Ovary (tissue), 9 donors: ENCODE results near the gene RAB6B. TPM values are rescaled to one million over a fixed set of nuclear protein-coding genes. Genes with fewer than 3 reads are reported as not detected.

Source experiments
- DNase-seq, 5 donors: peaks; one replicate each; pipeline ENCODE4 v3.0.0-alpha.2; 2019 to 2020
- H3K27ac ChIP-seq, 2 donors: fragments of 200-600 bp; one replicate each; pipeline versions ENCODE4 v1.5.1 to v1.8.0; 2019 to 2022
- H3K27me3 ChIP-seq: fragments of 200-600 bp; one replicate; pipeline ENCODE4 v1.8.0; 2022
- H3K36me3 ChIP-seq: fragments of 200-600 bp; sonication (generic); one replicate; pipeline ENCODE4 v1.5.1; 2019
- H3K4me1 ChIP-seq: one replicate; pipeline ENCODE4 v1.8.1; 2013; ENCODE audit warnings: mild to moderate bottlenecking, moderate library complexity; ENCODE audit not compliant: insufficient read depth
- H3K4me3 ChIP-seq: fragments of 200-600 bp; sonication (generic); one replicate; pipeline ENCODE4 v1.5.1; 2017
- H3K9me3 ChIP-seq, 2 donors: fragments of 200-600 bp in 1 of 2; sonication (generic) in 1 of 2; one replicate each; pipeline versions ENCODE4 v1.5.1 to v1.8.1; 2013 to 2019; ENCODE audit warnings: mild to moderate bottlenecking in 1 of 2, moderate library complexity in 1 of 2
- CTCF ChIP-seq, 3 donors: fragments of 450-650 bp in 2 of 3; fragments of 200-600 bp in 1 of 3; IDR thresholded peaks; one replicate each; pipeline versions ENCODE4 v1.5.1 to v1.8.0; 2016 to 2022; ENCODE audit warnings: antibody characterized with exemption in 3 of 3, mild to moderate bottlenecking in 1 of 3
- EP300 ChIP-seq: sonication (generic); formaldehyde crosslinking; IDR thresholded peaks from one replicate; pipeline ENCODE4 v1.6.1; 2017; ENCODE audit warnings: antibody characterized with exemption
- POLR2A ChIP-seq: fragments of 450-650 bp; IDR thresholded peaks from one replicate; pipeline ENCODE4 v1.6.1; 2017; ENCODE audit warnings: antibody characterized with exemption, mild to moderate bottlenecking, moderate library complexity
- WGBS, 3 donors: extraction: QIAGEN DNeasy Blood & Tissue Kit in 1 of 3; methylation state at CpG; one replicate each; pipeline versions ENCODE4 v1.1.5 to v1.1.7; 2013 to 2017; 5-methylcytosine and 5-hydroxymethylcytosine counted together
- intact Hi-C, 4 donors: fragments of 100-400 bp; cut with DNase I; formaldehyde crosslinking; loops; one replicate each; pipeline versions ENCODE4 v1.11.0 to v1.15.1; 2022 to 2023
- polyA plus RNA-seq, 2 donors: library from polyadenylated mRNA; stranded (reverse); fragments of 200-250 nt in 1 of 2; fragments of 350-450 nt in 1 of 2; fragmentation: Illumina TruSeq in 1 of 2; extraction: RNeasy Lipid Tissue Mini Kit (QIAGEN cat#74804) in 1 of 2; gene quantifications; one replicate each; pipeline ENCODE4 v1.2.3, GENCODE V29; 2013 to 2014
- total RNA-seq, 7 donors: library from RNA; depleted of rRNA in 2 of 7; stranded (reverse); fragments of >200 nt in 2 of 7; fragmentation: NEBNext Ultra II Directional in 3 of 7; extraction: Animal tissue kit (Norgen Biotek cat#: 25700) in 3 of 7; gene quantifications; one replicate each; pipeline versions ENCODE4 v1.1.0 to v1.2.4, GENCODE V29; 2016 to 2023
- donor health status: DM: no; HTN: no; CAD: no; lungs with moderate emphysema.
- donor health status: DM: no; HTN: no; CAD: no.
- donor health status: Bipolar disorder and iron deficiency.
- donor health status: DM: yes; HTN: yes; CAD: no.
- donor health status: DM: no; HTN: no; CAD: no.
- donor health status: DM: yes; HTN: yes; CAD: no.

Gene RAB6B
- total and polyA plus RNA-seq, 9 donors: 0.50 to 9.1 (median 3.9) TPM

DNA sequence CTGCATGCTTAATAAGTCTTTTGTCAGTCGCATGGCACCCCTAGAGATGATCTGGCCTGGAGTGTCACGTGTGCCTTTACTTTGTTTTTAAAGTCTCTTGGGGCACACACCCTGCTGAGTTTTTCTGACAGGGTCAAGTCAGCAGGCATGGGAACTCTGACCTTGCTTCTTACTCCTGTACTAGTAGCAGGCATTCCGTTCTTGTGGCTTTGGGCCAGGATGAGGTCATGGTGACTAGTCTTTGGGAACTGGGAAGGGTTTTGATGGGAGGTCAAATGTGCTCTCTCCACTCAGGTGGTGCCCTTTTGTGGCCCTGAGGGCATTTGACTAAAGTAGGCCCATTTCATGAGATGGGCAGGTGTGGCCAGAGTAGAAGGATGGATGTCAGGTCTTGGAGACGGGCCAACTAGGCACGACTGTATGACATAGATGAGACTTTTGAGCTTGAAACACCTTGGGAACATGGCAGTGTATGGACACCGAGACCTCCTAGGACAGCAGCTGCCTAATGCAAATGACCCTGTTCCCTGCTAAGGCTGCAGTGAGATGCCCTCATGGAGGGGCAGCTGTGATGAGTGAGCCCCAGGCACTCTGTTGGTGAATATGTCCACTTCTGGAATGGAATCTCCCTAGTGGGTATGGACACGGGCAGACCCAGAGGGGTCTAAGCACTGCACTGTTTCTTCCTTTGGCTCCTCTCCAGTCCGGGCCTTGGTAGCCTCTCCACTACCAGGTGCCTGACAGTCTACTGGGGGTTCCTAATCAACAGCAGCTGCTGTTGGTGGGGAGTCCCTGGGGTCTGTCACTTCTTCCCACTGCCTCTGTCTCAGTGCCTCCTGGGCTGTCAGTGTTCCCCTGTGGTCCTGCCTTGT lies 73.7 kb downstream of the RAB6B start:
- no peaks in the 10 kb centered on the region for H3K9me3 ChIP-seq
- no peaks in the 10 kb centered on the region for H3K4me1 ChIP-seq
- 82 to 86% (median 85%) methylated on average over 8 of the region's 8 CpGs for WGBS, 3 donors

GRCh38 chr3:133820889-133821675 lies 74.6 kb downstream of the RAB6B start:
- Histone ChIP-seq H3K4me3 (no peak overlapping the region), H3K4me1 (no peaks in the 10 kb centered on the region), H3K27me3 (no peaks in the 10 kb centered on the region), H3K27ac (no peak overlapping the region), H3K9me3 (no peaks in the 10 kb centered on the region), H3K36me3 (no peaks in the 10 kb centered on the region)
- 62 to 69% (median 64%) methylated on average over 3 of the region's 3 CpGs for WGBS, 3 donors
- no peak for TF ChIP-seq EP300
- TF ChIP-seq CTCF (IDR thresholded peaks at IDR 0.05): no peak
- no peak for TF ChIP-seq POLR2A
- no peak for DNase-seq
- intact Hi-C loops: loop anchor here in 2 of 4 donors (2.0 to 5.0 kb wide), 2 partner anchors 106 to 112 kb away; no protein-coding TSS in a partner anchor

More for the DNA sequence above, 73.7 kb downstream of the RAB6B start:
- DNase-seq: peak in 4 of 5 donors; percentile 35 to 59 (median 48)
- no peaks in the 10 kb centered on the region for H3K36me3 ChIP-seq
- no peaks in the 10 kb centered on the region for H3K27me3 ChIP-seq
- no peak for TF ChIP-seq EP300
- no peak for TF ChIP-seq POLR2A
- H3K27ac ChIP-seq: no peak overlapping the region
- intact Hi-C loops: loop anchor here in 2 of 4 donors (2.0 to 5.0 kb wide), 2 partner anchors 105 to 111 kb away; no protein-coding TSS in a partner anchor
- no peak overlapping the region for H3K4me3 ChIP-seq

DNA sequence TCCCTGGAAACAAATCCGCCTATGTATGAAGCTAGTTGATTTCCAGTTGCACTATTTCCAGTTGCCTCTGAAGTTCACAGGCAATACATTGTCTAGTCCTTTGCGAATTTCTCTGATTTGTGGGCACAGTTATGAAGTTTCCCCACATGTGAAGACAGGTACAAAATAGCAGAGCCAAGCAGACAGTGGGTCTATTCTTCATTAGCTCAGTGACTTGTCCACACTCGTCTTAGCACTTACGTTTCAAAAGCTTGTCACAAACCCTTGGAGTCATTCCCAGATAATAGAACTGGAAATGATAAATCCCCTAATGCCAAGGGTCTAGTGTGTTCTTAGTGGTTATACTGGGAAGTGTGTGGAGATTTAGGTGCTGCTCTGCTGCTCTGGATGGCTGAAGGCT lies 75.6 kb downstream of the RAB6B start:
- H3K4me3 ChIP-seq: no peak overlapping the region
- no peaks in the 10 kb centered on the region for H3K9me3 ChIP-seq
- whole genome bisulfite sequencing, 3 donors: 90 to 97% (median 95%) methylated on average over 4 of the region's 4 CpGs
- H3K4me1 ChIP-seq: no peaks in the 10 kb centered on the region
- no peak for DNase-seq
- no peaks in the 10 kb centered on the region for H3K36me3 ChIP-seq
- TF ChIP-seq POLR2A: no peak
- no peak for TF ChIP-seq EP300
- no peak for TF ChIP-seq CTCF (IDR thresholded peaks at IDR 0.05)
- H3K27ac ChIP-seq: no peak overlapping the region
- H3K27me3 ChIP-seq: no peaks in the 10 kb centered on the region
- intact Hi-C loops: loop anchor here in 2 of 4 donors (2.0 to 5.0 kb wide), 2 partner anchors 107 to 113 kb away; no protein-coding TSS in a partner anchor

GRCh38 chr3:133815386-133815785 lies 80.3 kb downstream of the RAB6B start:
- intact Hi-C loops: loop anchor here in 3 of 4 donors (5.0 to 10.0 kb wide), 2 partner anchors 112 to 379 kb away; no protein-coding TSS in a partner anchor

More at GRCh38 chr3:133815386-133815785, 80.3 kb downstream of the RAB6B start:
- DNase-seq: no peak
- no peaks in the 10 kb centered on the region for H3K27me3 ChIP-seq
- 73 to 79% (median 78%) methylated on average over 2 of the region's 2 CpGs for WGBS, 3 donors
- H3K4me1 ChIP-seq: no peaks in the 10 kb centered on the region
- H3K36me3 ChIP-seq: no peaks in the 10 kb centered on the region
- no peak overlapping the region for H3K27ac ChIP-seq
- TF ChIP-seq EP300: no peak
- TF ChIP-seq POLR2A: no peak
- TF ChIP-seq CTCF (IDR thresholded peaks at IDR 0.05): no peak
- no peak overlapping the region for H3K4me3 ChIP-seq
- H3K9me3 ChIP-seq: no peaks in the 10 kb centered on the region
